ENCODE data around the gene UBE2D3. TPM values are rescaled to one million over a fixed set of nuclear protein-coding genes. Genes with fewer than 3 reads are reported as not detected.

Gene UBE2D3
- total RNA-seq, 2 experiments from 2014 or later: 347 to 363 TPM

DNA sequence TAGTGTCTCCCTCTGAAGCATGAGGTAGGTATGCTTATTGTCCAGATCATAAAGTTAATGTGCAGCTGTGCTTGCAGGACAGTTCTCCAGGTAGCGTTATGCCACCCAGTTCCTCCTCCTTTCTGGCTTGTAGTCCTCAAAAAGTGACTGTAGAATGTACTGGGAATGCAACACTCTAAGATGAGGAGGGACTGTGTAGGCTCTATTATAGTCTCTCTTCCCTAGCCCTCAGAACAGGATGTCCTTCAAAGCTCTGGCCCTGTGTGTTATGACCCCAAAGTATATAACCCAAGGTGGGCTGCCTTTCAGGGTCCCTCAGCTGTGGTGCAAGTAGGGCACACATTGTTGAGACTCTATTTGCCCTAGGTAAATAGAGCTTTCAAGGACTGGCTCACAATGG, 45.8 kb downstream of the UBE2D3 start:
- H3K36me3 ChIP-seq (ENCODE audit: insufficient read depth, low read length): no peaks in the 10 kb centered on the region
- H3K9me2 ChIP-seq (ENCODE audit: insufficient read depth, low read length): no peaks in the 10 kb centered on the region
- POLR2A ChIA-PET: interaction anchor here (0.6 kb wide), 1 partner anchor 22 kb away, joined by 3 read pairs; no protein-coding TSS in a partner anchor
- no peak overlapping the region for H2AFZ ChIP-seq (ENCODE audit: low read length)
- H3K4me3 ChIP-seq (ENCODE audit: low read depth, low read length, poor library complexity, severe bottlenecking): no peak overlapping the region
- H3K9me3 ChIP-seq (ENCODE audit: low read length): no peaks in the 10 kb centered on the region
- no peak for DNase-seq (ENCODE audit: low spot score)
- intact Hi-C loops (cut with micrococcal nuclease; ENCODE audit: unreplicated experiment): no loop called here
- no peaks in the 10 kb centered on the region for H4K20me1 ChIP-seq (ENCODE audit: insufficient read depth, low read length)
- H3K4me1 ChIP-seq (ENCODE audit: insufficient read depth, low read length, poor library complexity, severe bottlenecking): no peaks in the 10 kb centered on the region
- no peaks in the 10 kb centered on the region for H3K79me2 ChIP-seq (ENCODE audit: insufficient read depth, low read depth, low read length)
- BruUV-seq (replicated peaks): no TSS peak
- no peak overlapping the region for H3K4me2 ChIP-seq (ENCODE audit: low read length)
- H3K27ac ChIP-seq (ENCODE audit: low read depth, low read length, poor library complexity, severe bottlenecking): no peak overlapping the region
- CTCF ChIA-PET (ENCODE audit: unreplicated experiment): no interaction called here
- TF ChIP-seq EZH2phosphoT487 (IDR thresholded peaks at IDR 0.05; ENCODE audit: borderline replicate concordance, low read depth, low read length): no peak
- TF ChIP-seq, protein P1, sequence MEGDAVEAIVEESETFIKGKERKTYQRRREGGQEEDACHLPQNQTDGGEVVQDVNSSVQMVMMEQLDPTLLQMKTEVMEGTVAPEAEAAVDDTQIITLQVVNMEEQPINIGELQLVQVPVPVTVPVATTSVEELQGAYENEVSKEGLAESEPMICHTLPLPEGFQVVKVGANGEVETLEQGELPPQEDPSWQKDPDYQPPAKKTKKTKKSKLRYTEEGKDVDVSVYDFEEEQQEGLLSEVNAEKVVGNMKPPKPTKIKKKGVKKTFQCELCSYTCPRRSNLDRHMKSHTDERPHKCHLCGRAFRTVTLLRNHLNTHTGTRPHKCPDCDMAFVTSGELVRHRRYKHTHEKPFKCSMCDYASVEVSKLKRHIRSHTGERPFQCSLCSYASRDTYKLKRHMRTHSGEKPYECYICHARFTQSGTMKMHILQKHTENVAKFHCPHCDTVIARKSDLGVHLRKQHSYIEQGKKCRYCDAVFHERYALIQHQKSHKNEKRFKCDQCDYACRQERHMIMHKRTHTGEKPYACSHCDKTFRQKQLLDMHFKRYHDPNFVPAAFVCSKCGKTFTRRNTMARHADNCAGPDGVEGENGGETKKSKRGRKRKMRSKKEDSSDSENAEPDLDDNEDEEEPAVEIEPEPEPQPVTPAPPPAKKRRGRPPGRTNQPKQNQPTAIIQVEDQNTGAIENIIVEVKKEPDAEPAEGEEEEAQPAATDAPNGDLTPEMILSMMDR (conservative IDR thresholded peaks at IDR 0.05; ENCODE audit: low read length): no peak

DNA sequence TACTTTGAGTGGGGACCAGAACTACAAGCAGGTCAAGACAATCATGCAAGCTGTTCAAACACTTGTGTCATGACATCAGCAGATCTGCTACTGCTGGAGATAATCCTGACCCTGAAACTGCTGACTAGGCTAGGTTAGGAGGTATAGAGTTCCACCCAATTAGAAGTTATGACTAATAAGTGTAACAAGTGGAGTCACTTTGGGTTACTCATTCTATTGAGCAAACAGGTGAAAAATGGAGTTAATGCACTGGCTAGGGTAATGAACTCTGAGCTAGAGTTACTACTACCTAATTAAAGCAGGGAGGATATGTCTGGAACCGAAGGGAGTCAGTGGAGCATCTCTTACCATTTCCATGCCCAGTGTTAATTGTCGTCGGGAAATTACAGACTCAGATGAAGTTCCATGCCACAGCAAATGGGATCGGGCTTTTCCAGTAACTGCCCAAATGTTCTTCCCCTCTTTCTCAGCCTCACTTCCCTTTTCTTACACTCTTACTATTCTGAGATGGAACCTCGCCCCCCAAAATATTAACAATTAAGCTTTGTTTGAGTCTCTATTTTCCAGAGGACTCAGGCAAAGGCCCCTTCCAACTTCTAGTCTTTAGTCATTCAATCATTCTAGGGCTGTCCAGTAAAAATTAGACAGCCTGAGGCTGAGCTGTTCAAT, 46.7 kb downstream of the UBE2D3 start:
- H3K4me2 ChIP-seq (ENCODE audit: low read length): no peak overlapping the region
- H2AFZ ChIP-seq (ENCODE audit: low read length): no peak overlapping the region
- no peak for DNase-seq (ENCODE audit: low spot score)
- no peaks in the 10 kb centered on the region for H3K9me3 ChIP-seq (ENCODE audit: low read length)
- no peaks in the 10 kb centered on the region for H3K4me1 ChIP-seq (ENCODE audit: insufficient read depth, low read length, poor library complexity, severe bottlenecking)
- no TSS peak for BruUV-seq (replicated peaks)
- intact Hi-C loops (cut with micrococcal nuclease; ENCODE audit: unreplicated experiment): no loop called here
- ChIA-PET CTCF (ENCODE audit: unreplicated experiment) (no interaction called here), POLR2A (interaction anchor here (0.6 to 0.7 kb wide), 3 partner anchors 11 to 195 kb away, joined by 3 read pairs; partner anchors contain the start of gene MANBA)
- no peak for TF ChIP-seq EZH2phosphoT487 (IDR thresholded peaks at IDR 0.05; ENCODE audit: borderline replicate concordance, low read depth, low read length)
- TF ChIP-seq, protein P1 (conservative IDR thresholded peaks at IDR 0.05; ENCODE audit: low read length): no peak
- no peaks in the 10 kb centered on the region for H3K79me2 ChIP-seq (ENCODE audit: insufficient read depth, low read depth, low read length)
- no peaks in the 10 kb centered on the region for H3K36me3 ChIP-seq (ENCODE audit: insufficient read depth, low read length)
- no peak overlapping the region for H3K27ac ChIP-seq (ENCODE audit: low read depth, low read length, poor library complexity, severe bottlenecking)
- no peaks in the 10 kb centered on the region for H4K20me1 ChIP-seq (ENCODE audit: insufficient read depth, low read length)
- H3K9me2 ChIP-seq (ENCODE audit: insufficient read depth, low read length): no peaks in the 10 kb centered on the region
- H3K4me3 ChIP-seq (ENCODE audit: low read depth, low read length, poor library complexity, severe bottlenecking): no peak overlapping the region

DNA sequence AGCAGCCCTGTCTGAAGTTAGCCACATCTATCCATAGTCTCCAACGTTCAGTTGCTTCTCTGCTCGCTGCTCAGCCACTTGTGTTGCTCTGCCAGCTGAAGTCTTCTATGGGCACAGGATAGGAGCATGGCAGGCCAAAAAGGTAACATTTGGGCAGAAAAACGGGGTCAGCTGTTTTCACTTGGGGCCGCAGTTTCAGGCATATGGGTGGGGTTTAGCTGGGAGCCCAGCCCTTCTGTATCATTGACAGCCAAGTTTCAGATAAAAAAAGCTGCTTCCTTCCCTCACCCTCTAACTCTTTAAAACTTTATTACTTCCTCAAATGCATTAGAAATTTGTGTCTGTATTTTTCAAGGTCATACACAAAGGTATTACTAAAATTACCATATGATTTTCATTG, 48.1 kb downstream of the UBE2D3 start:
- Histone ChIP-seq H3K9me3 (ENCODE audit: low read length) (no peaks in the 10 kb centered on the region), H3K79me2 (ENCODE audit: insufficient read depth, low read depth, low read length) (no peaks in the 10 kb centered on the region), H3K27ac (ENCODE audit: low read depth, low read length, poor library complexity, severe bottlenecking) (no peak overlapping the region), H3K4me3 (ENCODE audit: low read depth, low read length, poor library complexity, severe bottlenecking) (no peak overlapping the region), H4K20me1 (ENCODE audit: insufficient read depth, low read length) (no peaks in the 10 kb centered on the region), H2AFZ (ENCODE audit: low read length) (no peak overlapping the region), H3K9me2 (ENCODE audit: insufficient read depth, low read length) (no peaks in the 10 kb centered on the region), H3K36me3 (ENCODE audit: insufficient read depth, low read length) (no peaks in the 10 kb centered on the region), H3K4me1 (ENCODE audit: insufficient read depth, low read length, poor library complexity, severe bottlenecking) (no peaks in the 10 kb centered on the region), H3K4me2 (ENCODE audit: low read length) (no peak overlapping the region)
- no TSS peak for BruUV-seq (replicated peaks)
- intact Hi-C loops (cut with micrococcal nuclease; ENCODE audit: unreplicated experiment): no loop called here
- no peak for TF ChIP-seq EZH2phosphoT487 (IDR thresholded peaks at IDR 0.05; ENCODE audit: borderline replicate concordance, low read depth, low read length)
- TF ChIP-seq, protein P1 (conservative IDR thresholded peaks at IDR 0.05; ENCODE audit: low read length): no peak
- CTCF ChIA-PET (ENCODE audit: unreplicated experiment): no interaction called here
- POLR2A ChIA-PET: interaction anchor here (0.6 kb wide), 2 partner anchors 24 to 30 kb away, joined by 3 read pairs; no protein-coding TSS in a partner anchor
- DNase-seq (ENCODE audit: low spot score): no peak
